SK-MEL-5 (cell line): ENCODE data around the gene SSTR4. TPM values are rescaled to one million over a fixed set of nuclear protein-coding genes. Genes with fewer than 3 reads are reported as not detected.

ENCODE experiments used
- DNase-seq: peaks from one replicate; pipeline ENCODE4 v3.0.0-alpha.2; 2016; ENCODE audit warnings: low read depth, low spot score
- in situ Hi-C: cut with HindIII; loops from 2 replicates; pipeline ENCODE4 v1.10.0; 2016; ENCODE audit warnings: low sequenced_read_pairs, high pct_unique_total_duplicates, low pct_unique_long_range_greater_than_20kb
- total RNA-seq: library from RNA; depleted of rRNA; stranded (reverse); fragments of >200 nt; shearing (Covaris generic); gene quantifications from 2 replicates; pipeline ENCODE4 v1.2.3, GENCODE V29; 2014

SSTR4 gene
- total RNA-seq, 1 experiment from 2014 or later = not detected

GRCh38 chr20:23050847-23051627, 15.9 kb downstream of the SSTR4 start:
- in situ Hi-C loops = no loop called here
- DNase-seq = peak; percentile 61

DNA sequence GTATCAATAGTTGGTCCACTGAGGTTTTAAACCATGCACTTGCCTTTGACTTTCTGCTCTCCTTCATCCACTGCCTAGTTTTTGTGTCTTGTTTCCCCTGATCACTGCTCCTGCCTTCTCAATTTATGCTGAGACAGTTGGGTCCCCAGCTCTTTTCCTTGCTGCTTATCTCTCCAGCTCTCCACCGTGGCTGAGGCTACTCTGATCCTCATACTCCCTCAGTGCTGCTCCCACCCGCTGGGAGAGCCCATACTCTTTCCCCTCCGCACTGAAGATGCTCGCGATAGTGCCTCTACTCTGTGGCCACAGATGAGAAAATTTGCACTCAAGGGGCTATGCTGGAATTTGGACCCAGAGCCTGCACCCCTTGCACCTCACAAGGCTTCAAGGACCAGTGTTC, 17.8 kb downstream of the SSTR4 start:
- no peak for DNase-seq
- in situ Hi-C loops = no loop called here

DNA sequence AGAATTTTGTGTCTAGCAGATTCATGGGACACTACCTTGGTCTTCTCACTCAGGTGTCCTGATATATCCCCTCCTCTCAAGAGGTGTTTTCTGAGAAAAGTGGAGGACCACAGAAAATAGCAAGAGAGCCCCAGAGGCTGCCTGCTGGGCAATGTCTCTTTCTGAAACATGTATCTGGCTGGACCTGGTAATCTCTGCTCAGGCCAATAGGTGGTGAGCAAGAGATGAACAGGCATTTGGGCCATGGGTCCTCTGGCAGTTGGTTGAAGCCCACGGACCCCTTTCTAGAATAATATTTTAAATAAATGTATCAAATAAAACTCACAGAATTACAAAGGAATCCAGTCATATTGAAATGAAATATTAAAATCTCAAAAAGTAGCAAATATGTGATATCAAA, 23.1 kb downstream of the SSTR4 start:
- in situ Hi-C loops = no loop called here
- DNase-seq = peak; percentile 6

- in situ Hi-C loops = no loop called here
- DNase-seq = no peak
Observed at GRCh38 chr20:23059001-23059400, 23.9 kb downstream of the SSTR4 start.

DNA sequence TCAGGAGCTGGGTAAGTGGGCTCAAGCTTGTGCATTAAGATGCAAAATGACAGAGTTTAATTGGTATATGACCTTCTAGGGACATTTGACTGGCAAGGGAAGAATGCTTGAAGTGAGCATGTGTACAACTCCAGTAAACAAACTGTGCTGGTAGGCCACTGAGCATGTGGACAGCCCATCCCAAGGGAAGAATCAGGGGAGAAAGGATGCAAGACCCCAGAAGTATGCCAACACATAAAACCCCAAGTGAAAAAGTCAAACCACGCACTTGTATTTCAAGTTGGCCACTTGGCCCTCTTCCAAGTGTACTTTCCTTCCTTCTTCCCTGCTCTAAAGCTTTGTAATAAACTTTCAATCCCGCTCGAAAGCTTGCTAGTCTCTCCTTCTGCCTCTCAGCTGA, 24.7 kb downstream of the SSTR4 start:
- in situ Hi-C loops = no loop called here
- DNase-seq = no peak

DNA sequence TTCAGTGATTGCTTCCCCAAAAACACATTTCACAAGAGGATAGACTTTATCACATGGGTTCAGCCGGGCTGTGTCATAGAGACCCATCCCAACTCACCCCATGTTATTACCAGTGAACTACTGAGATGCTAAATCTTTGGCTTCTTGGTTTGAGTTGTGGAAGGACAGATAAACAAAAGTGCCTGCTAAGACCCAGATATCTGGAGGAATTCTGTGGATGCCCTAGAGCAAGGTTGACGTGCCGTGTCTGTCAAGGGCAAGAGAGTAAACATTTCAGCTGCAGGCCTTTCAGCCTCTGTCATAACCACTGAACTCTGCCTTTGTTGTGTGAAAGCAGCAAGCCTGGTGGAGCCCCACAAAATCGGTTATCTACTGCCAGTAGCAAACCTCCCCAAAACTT, 25.5 kb downstream of the SSTR4 start:
- in situ Hi-C loops = no loop called here
- DNase-seq = no peak

DNA sequence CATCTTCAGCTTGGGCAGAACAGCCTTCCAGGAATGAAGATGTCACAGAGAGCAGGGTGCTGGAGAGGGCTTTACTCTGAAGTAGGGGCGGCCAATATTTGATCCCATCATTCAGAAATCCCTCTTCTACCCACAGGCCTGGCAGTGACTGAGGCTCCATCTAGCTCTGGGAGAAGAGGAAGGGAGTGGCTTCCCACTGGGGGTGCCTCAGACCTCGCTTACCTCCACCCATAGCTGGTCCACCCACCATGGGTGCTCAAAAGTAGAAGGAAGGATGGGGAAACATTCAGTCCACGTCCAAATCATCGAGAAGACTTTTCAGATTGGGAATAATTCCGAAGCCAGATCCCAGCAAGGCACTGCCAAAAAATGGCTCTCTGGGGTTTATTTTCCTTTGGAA, 26.1 kb downstream of the SSTR4 start:
- in situ Hi-C loops = no loop called here
- no peak for DNase-seq

- in situ Hi-C loops = no loop called here
- peak; percentile 43 for DNase-seq
Observed at GRCh38 chr20:23061734-23062561, 26.8 kb downstream of the SSTR4 start.

DNA sequence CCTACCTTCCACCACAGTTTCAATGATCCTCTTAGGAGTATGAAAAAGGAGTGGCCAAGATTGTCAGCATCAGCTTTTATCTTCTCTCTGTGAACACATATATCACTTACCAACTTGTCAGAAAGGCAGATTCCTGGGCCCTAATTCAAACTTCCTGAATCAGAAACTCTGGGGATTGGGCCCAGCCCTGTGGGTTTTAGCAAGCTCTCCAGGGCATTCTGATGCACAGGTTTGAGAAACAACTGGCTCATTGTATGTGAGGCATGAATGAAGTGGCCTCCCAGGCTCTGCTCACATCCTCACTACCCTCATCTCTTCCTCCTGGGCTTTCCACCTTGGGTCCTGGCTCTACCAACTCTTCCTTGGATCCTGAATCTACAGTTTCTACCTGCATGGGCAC, 27.5 kb downstream of the SSTR4 start:
- DNase-seq = no peak
- in situ Hi-C loops = no loop called here

DNA sequence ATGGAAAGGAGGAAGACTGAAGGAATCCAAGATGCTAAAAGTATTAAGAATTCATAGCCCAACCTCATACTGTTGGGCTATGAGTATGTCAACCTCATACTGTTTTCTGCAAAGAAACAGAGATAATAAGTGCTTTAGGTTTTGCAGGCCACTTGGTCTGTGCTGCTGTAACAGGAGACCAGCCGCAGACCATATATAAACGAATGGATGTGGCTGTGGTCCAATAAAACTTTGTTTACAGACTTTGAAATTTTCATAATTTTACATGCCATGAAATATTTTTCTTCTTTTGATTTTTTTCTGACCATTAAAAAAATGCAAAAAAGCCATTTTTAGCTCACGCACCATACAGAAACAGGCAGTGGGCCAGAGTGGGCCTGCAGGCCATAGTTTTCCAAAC, 28.1 kb downstream of the SSTR4 start:
- in situ Hi-C loops = no loop called here
- no peak for DNase-seq

DNA sequence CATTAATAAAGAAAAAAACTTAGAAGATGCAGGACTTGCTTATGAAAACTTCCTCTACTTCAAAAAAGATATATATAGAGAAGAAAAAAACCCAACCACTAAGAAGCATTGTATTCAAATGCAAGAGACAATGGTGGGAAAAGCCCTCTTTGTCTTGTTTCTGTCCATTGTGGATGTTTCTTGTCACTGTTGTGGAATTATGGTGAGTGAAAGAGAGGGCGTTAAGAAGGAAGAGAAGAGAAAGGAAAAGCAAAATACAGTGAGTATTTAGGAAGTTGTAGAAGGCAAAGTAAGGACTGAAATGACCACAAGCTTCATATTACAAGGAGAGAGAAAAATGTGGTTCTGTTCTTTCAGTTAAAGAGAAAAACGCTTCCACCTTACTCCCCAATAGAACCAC, 28.5 kb downstream of the SSTR4 start:
- DNase-seq = no peak
- in situ Hi-C loops = no loop called here

- DNase-seq = no peak
- in situ Hi-C loops = no loop called here
Observed at GRCh38 chr20:23065266-23066201, 30.4 kb downstream of the SSTR4 start.

DNA sequence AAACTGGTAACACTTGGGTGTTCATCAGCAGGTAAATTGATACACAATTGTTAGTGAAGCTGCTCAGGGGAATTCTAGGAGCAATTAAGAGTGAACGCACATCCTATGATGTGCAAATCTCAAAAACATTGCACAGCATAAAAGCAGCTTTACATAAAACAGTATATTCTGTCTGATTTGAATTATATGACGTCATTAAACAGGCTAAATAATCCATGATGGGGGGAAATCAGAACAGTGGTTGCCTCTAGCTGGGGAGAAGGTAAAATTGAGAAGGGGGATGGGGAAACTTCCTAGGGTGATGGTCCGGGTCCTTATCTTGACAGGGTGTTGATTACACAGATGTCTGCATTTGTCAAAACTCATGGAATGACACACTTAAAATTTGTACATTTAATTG, 31.7 kb downstream of the SSTR4 start:
- in situ Hi-C loops = no loop called here
- DNase-seq = no peak

DNA sequence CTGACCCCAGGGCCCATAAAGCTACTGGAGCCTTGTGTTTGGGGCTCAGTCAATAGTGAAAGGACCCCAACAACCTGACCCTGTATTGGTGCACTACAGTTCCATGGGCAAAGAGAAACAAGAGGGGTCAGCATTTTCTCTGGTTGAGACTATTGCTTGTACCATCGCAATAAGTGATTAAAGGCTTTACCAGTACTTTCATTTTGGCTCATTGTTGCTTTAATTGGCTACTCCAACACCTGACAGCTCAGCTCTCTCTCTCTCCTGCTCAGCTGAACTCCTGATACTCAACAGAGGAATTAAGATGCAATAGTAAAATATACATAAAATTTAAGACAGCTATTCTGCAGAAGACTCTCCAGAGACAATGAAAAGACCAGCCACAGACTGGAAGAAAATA, 33.2 kb downstream of the SSTR4 start:
- in situ Hi-C loops = no loop called here
- no peak for DNase-seq

DNA sequence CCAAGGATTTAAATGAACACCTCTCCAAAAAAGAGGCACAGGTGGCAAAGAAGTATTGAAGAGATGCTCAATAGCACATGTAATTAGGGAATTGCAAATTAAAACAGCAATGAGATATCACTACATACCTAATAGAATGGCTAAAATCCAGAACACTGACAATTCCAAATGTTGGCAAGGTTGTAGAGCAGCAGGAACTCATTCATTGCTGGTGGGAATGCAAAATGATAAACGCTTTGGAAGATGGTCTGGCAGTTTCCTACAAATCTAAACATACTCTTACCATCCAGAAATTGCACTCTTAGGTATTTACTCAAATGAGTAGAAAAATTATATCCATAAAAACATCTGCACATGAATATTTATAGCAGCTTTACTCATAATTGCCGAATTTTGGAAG, 34.0 kb downstream of the SSTR4 start:
- in situ Hi-C loops = no loop called here

GRCh38 chr20:23071398-23071797, 36.3 kb downstream of the SSTR4 start:
- no peak for DNase-seq
- in situ Hi-C loops = no loop called here

More for the DNA sequence above, 34.0 kb downstream of the SSTR4 start:
- DNase-seq = no peak

- in situ Hi-C loops = no loop called here
- DNase-seq = no peak
Observed at GRCh38 chr20:23071996-23072395, 36.9 kb downstream of the SSTR4 start.
